Esophagus muscularis mucosa (tissue), 4 donors: ENCODE results near the gene RSPO1.

Experiments used
- CTCF ChIP-seq, 3 experiments: fragments of 200-600 bp in 2 of 3; fragments of 450-650 bp in 1 of 3; sonication (generic) in 2 of 3; IDR thresholded peaks; one replicate each; pipeline ENCODE4 v1.5.1; 2017 to 2019; ENCODE audit warnings: antibody characterized with exemption in 3 of 3, mild to moderate bottlenecking in 2 of 3, moderate library complexity in 1 of 3
- EP300 ChIP-seq: sonication (generic); formaldehyde crosslinking; IDR thresholded peaks from one replicate; pipeline ENCODE4 v1.6.1; 2017; ENCODE audit warnings: antibody characterized with exemption
- POLR2A ChIP-seq: fragments of 450-650 bp; IDR thresholded peaks from one replicate; pipeline ENCODE4 v1.6.1; 2017; ENCODE audit warnings: antibody characterized with exemption, moderate library complexity, mild to moderate bottlenecking, low read depth
- POLR2AphosphoS5 ChIP-seq, 2 donors: sonication (generic); formaldehyde crosslinking; IDR thresholded peaks; one replicate each; pipeline ENCODE4 v1.6.1; 2017; ENCODE audit warnings: antibody characterized with exemption in 2 of 2

DNA sequence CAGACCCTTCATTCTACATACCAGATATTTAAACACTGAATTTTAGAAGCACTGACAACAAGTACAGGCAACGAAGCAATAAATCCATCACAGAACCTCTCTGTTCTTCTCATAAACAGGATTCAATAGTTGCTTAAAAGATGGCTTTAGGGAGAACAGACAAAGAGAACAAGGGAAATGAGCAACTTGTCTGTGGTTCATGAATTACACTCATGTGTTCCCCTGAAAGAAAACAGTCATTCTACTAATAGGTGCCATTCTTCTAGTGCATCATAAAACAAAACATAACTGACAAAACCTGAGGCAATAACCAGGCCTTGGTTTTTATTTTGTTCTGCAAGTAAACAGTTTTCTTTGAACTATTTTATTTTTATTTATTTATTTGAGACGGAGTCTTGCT, 45.8 kb downstream of the RSPO1 start:
- TF ChIP-seq CTCF (IDR thresholded peaks at IDR 0.05): no peak
- TF ChIP-seq EP300: no peak
- no peak for TF ChIP-seq POLR2A
- TF ChIP-seq POLR2AphosphoS5 (IDR thresholded peaks at IDR 0.05): no peak
